Measurements from ENCODE around the gene SLC12A8.
A peak's percentile ranks its signal among the peaks of the same experiment; 100 is the strongest.

The SLC12A8 gene

GRCh38 chr3:125051715-125052581 lies 160.6 kb downstream of the SLC12A8 start:
- peak overlapping the region; percentile 32 for H3K4me3 ChIP-seq (ENCODE audit: low read length)

GRCh38 chr3:125051205-125051604 lies 161.3 kb downstream of the SLC12A8 start:
- no peak overlapping the region for H3K4me3 ChIP-seq (ENCODE audit: low read length)

More at GRCh38 chr3:125051715-125052581, 160.6 kb downstream of the SLC12A8 start:
- peak; percentile 78 for DNase-seq (ENCODE audit: low read depth, low spot score)

GRCh38 chr3:125050488-125051090 lies 162.0 kb downstream of the SLC12A8 start:
- H3K4me3 ChIP-seq (ENCODE audit: low read length): no peak overlapping the region
- DNase-seq (ENCODE audit: low read depth, low spot score): no peak

More at GRCh38 chr3:125051205-125051604, 161.3 kb downstream of the SLC12A8 start:
- no peak for DNase-seq (ENCODE audit: low read depth, low spot score)

GRCh38 chr3:125048282-125048681 lies 164.3 kb downstream of the SLC12A8 start:
- H3K4me3 ChIP-seq (ENCODE audit: low read length): no peak overlapping the region
- no peak for DNase-seq (ENCODE audit: low read depth, low spot score)

GRCh38 chr3:125045965-125046364 lies 166.6 kb downstream of the SLC12A8 start:
- no peak overlapping the region for H3K4me3 ChIP-seq (ENCODE audit: low read length)
- no peak for DNase-seq (ENCODE audit: low read depth, low spot score)

- no peak for DNase-seq (ENCODE audit: low read depth, low spot score)
- no peak overlapping the region for H3K4me3 ChIP-seq (ENCODE audit: low read length)
These were observed 167.4 kb downstream of the SLC12A8 start for GRCh38 chr3:125045194-125045593.

GRCh38 chr3:125043599-125044151 lies 168.9 kb downstream of the SLC12A8 start:
- DNase-seq (ENCODE audit: low read depth, low spot score): no peak
- H3K4me3 ChIP-seq (ENCODE audit: low read length): no peak overlapping the region

- no peak overlapping the region for H3K4me3 ChIP-seq (ENCODE audit: low read length)
- DNase-seq (ENCODE audit: low read depth, low spot score): no peak
These were observed 169.7 kb downstream of the SLC12A8 start for GRCh38 chr3:125042725-125043406.

- no peak overlapping the region for H3K4me3 ChIP-seq (ENCODE audit: low read length)
These were observed 173.1 kb downstream of the SLC12A8 start for GRCh38 chr3:125039131-125040100.

GRCh38 chr3:125037498-125038150 lies 174.9 kb downstream of the SLC12A8 start:
- no peak for DNase-seq (ENCODE audit: low read depth, low spot score)
- H3K4me3 ChIP-seq (ENCODE audit: low read length): no peak overlapping the region

More at GRCh38 chr3:125039131-125040100, 173.1 kb downstream of the SLC12A8 start:
- DNase-seq (ENCODE audit: low read depth, low spot score): no peak

- DNase-seq (ENCODE audit: low read depth, low spot score): no peak
- H3K4me3 ChIP-seq (ENCODE audit: low read length): no peak overlapping the region
These were observed 177.3 kb downstream of the SLC12A8 start for GRCh38 chr3:125035217-125035616.

GRCh38 chr3:125033616-125034015 lies 178.9 kb downstream of the SLC12A8 start:
- DNase-seq (ENCODE audit: low read depth, low spot score): no peak
- no peak overlapping the region for H3K4me3 ChIP-seq (ENCODE audit: low read length)

- no peak overlapping the region for H3K4me3 ChIP-seq (ENCODE audit: low read length)
- DNase-seq (ENCODE audit: low read depth, low spot score): no peak
These were observed 179.4 kb downstream of the SLC12A8 start for GRCh38 chr3:125033135-125033534.

GRCh38 chr3:125032683-125033082 lies 179.9 kb downstream of the SLC12A8 start:
- H3K4me3 ChIP-seq (ENCODE audit: low read length): no peak overlapping the region
- DNase-seq (ENCODE audit: low read depth, low spot score): no peak
